H1 (cell line): ENCODE data around the gene ARHGEF40. TPM values are rescaled to one million over a fixed set of nuclear protein-coding genes. Genes with fewer than 3 reads are reported as not detected.

Source experiments
- BCL11A ChIP-seq, 2 experiments: IDR thresholded peaks; one replicate each; pipeline ENCODE4 v1.6.1; 2011; ENCODE audit warnings: low read depth in 2 of 2, low read length in 2 of 2, mild to moderate bottlenecking in 2 of 2
- EGR1 ChIP-seq: IDR thresholded peaks from 2 replicates; pipeline ENCODE4 v1.6.1; 2011; ENCODE audit warnings: low read depth, low read length, borderline replicate concordance
- MAX ChIP-seq: IDR thresholded peaks from 2 replicates; pipeline ENCODE4 v1.6.1; 2012; ENCODE audit warnings: inconsistent platforms
- RBBP5 ChIP-seq: IDR thresholded peaks from 2 replicates; pipeline ENCODE4 v1.7.1; 2012; ENCODE audit warnings: low read depth, mild to moderate bottlenecking, inconsistent platforms, low read length, moderate library complexity, borderline replicate concordance
- SIN3A ChIP-seq, 2 experiments: IDR thresholded peaks in 1 of 2; conservative IDR thresholded peaks in 1 of 2; 2 replicates each; pipeline ENCODE4 v1.6.1; 2011 to 2012; ENCODE audit warnings: low read length in 2 of 2, improper control_type of control experiment in 1 of 2, low read depth in 1 of 2, mild to moderate bottlenecking in 1 of 2
- SIX5 ChIP-seq: IDR thresholded peaks from 2 replicates; pipeline ENCODE4 v1.6.1; 2011; ENCODE audit warnings: mild to moderate bottlenecking, low read depth, low read length
- SP1 ChIP-seq: IDR thresholded peaks from 2 replicates; pipeline ENCODE4 v1.6.1; 2011; ENCODE audit warnings: low read depth, low read length
- TAF1 ChIP-seq: IDR thresholded peaks from 2 replicates; pipeline ENCODE4 v1.6.1; 2011; ENCODE audit warnings: mild to moderate bottlenecking, low read depth, low read length
- TCF12 ChIP-seq: IDR thresholded peaks from 2 replicates; pipeline ENCODE4 v1.6.1; 2011; ENCODE audit warnings: low read depth, mild to moderate bottlenecking, low read length
- TEAD4 ChIP-seq: IDR thresholded peaks from 2 replicates; pipeline ENCODE4 v1.6.1; 2012; ENCODE audit warnings: low read depth, low read length, inconsistent platforms, mixed read lengths
- USF2 ChIP-seq: IDR thresholded peaks from 2 replicates; pipeline ENCODE4 v1.6.1; 2011; ENCODE audit warnings: low read length, improper control_type of control experiment
- polyA plus RNA-seq, 7 experiments: library from polyadenylated mRNA; depleted of rRNA in 3 of 7; stranded (reverse) in 5 of 7; unstranded in 2 of 7; fragments of >200 nt in 5 of 7; fragments of 200-250 nt in 2 of 7; gene quantifications; 1 replicate in 5 of 7; 2 replicates in 1 of 7; 4 replicates in 1 of 7; pipeline versions ENCODE4 v1.2.1 to v1.2.3, GENCODE V29; 2011 to 2013; ENCODE audit warnings: missing spikeins in 2 of 7, mixed read lengths in 2 of 7
- total RNA-seq: library from RNA; stranded (reverse); fragmentation: NEBNext Ultra II Directional; extraction: Animal tissue kit (Norgen Biotek cat#: 25700); gene quantifications from 2 replicates; pipeline ENCODE4 v1.2.1, GENCODE V29; 2021

Gene ARHGEF40
- total and polyA plus RNA-seq, 2 of the 8 experiments (the other 6 are each of a cell fraction or from before 2014, with no cell fraction given): 53.1 to 101 TPM

DNA sequence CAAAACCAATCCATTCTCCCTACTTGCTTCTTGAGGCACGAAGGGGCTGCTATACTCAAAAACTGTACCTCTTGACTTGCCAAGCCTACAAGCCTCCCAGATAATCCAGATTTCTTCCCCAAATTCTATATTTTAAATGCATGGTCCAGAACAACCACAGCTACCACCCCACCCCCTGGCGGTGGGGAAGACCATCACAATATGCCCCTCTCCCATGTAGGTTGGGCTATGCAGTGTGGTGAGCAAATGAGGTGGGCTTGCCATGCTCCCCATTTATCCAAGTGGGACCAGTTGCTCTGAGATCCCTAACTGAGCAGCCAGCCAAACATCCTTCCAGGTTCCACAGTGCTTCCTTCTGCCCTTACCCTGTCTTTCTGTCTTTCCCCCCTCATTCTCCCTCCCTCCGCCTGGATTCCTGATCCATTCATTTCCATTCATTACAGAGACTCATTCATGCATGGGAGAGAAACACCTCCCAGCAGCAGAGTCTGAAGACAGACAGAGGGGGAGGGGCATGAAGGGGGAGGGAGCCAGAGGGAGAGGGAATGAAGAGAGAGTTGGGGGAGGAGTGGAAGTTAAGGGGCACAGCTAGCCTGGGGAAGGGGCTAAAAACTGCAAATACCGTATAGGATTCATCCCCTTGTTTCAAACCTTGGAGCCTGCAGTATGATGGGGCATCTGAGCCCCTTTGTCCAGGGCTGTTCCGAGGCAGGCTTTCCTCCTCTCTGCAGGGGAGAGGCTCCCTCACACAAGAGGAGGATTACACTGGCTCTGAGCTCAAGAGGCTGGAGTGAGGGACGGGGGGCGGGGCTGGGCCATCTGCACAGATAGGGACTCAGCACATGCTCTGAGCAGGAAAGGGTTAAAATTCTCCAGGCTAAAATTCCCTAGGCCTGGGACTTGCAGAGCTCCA, 23.9 kb downstream of the ARHGEF40 start (continued):
- peak in 1 of 2 experiments; percentile 88; a peak in 2 of 4 replicates for TF ChIP-seq SIN3A (conservative IDR thresholded peaks at IDR 0.05 in 1 of 2, IDR thresholded peaks at IDR 0.05 in 1 of 2; ENCODE audit: low read depth in 1 of 2, low read length in 2 of 2)
- peak; percentile 94 for TF ChIP-seq RBBP5
- no peak for TF ChIP-seq SIX5
- peak; percentile 81; the same call in 1 of the 2 replicates for TF ChIP-seq MAX
- TF ChIP-seq BCL11A (IDR thresholded peaks at IDR 0.05; ENCODE audit: low read depth in 2 of 2, low read length in 2 of 2): no peak
- TF ChIP-seq TEAD4: no peak
- 0 out of 2 replicates have a peak, but pooled peaks have one; percentile 28 for TF ChIP-seq TAF1
- peak; percentile 10; the same call in 1 of the 2 replicates for TF ChIP-seq SP1
- TF ChIP-seq EGR1: no peak
- TF ChIP-seq TCF12: 0 out of 2 replicates have a peak, but pooled peaks have one; percentile 1
- TF ChIP-seq USF2: no peak
